ENCODE data around the gene SLC31A1.
A peak's percentile ranks its signal among the peaks of the same experiment; 100 is the strongest.
"Not testable (repeated sequence)": the region's sequence is repeated elsewhere in the genome, so short reads cannot be mapped to it uniquely, and the experiment has no call there.

SLC31A1 gene

GRCh38 chr9:113205861-113206260 lies 15.5 kb upstream of the SLC31A1 start:
- ATAC-seq (no peak), DNase-seq (no peak)
- Mint-ChIP-seq H3K4me1 (no peaks in the 10 kb centered on the region), H3K4me3 (no peak overlapping the region), H3K27me3 (no peaks in the 10 kb centered on the region), H3K9me3 (no peaks in the 10 kb centered on the region), H3K27ac (no peak overlapping the region)

- no peak for ATAC-seq
- no peak for DNase-seq
- peaks cover 7% of the 10 kb centered on the region for H3K4me1 Mint-ChIP-seq
- H3K9me3 Mint-ChIP-seq = no peaks in the 10 kb centered on the region
- no peak overlapping the region for H3K4me3 Mint-ChIP-seq
- no peak overlapping the region for H3K27ac Mint-ChIP-seq
- H3K27me3 Mint-ChIP-seq = no peaks in the 10 kb centered on the region
Measured at GRCh38 chr9:113210815-113211214, 10.5 kb upstream of the SLC31A1 start.

- ATAC-seq (no peak), DNase-seq (no peak)
- H3K27me3 Mint-ChIP-seq = no peaks in the 10 kb centered on the region
- peak overlapping the region; percentile 28 to 74 for H3K27ac Mint-ChIP-seq
- H3K4me3 Mint-ChIP-seq = no peak overlapping the region
- no peaks in the 10 kb centered on the region for H3K9me3 Mint-ChIP-seq
- peaks cover 21% of the 10 kb centered on the region for H3K4me1 Mint-ChIP-seq
Measured at GRCh38 chr9:113215132-113215531, 6.2 kb upstream of the SLC31A1 start.

- ATAC-seq (no peak), DNase-seq (no peak)
- Mint-ChIP-seq H3K27ac (no peak overlapping the region), H3K9me3 (no peaks in the 10 kb centered on the region), H3K4me3 (no peak overlapping the region), H3K27me3 (no peaks in the 10 kb centered on the region), H3K4me1 (peaks cover 24% of the 10 kb centered on the region)
Measured at GRCh38 chr9:113216406-113216805, 4.9 kb upstream of the SLC31A1 start.

GRCh38 chr9:113219186-113219936 lies 2.0 kb upstream of the SLC31A1 start:
- Mint-ChIP-seq H3K9me3 (no peaks in the 10 kb centered on the region), H3K27ac (peak overlapping the region; percentile 12 to 97), H3K4me1 (peaks cover 40% of the 10 kb centered on the region), H3K4me3 (peak overlapping the region; percentile 97 to 99), H3K27me3 (no peaks in the 10 kb centered on the region)
- ATAC-seq (no peak), DNase-seq (no peak)

- Mint-ChIP-seq H3K4me3 (peak overlapping the region; percentile 97 to 99), H3K27ac (peak overlapping the region; percentile 12 to 97), H3K4me1 (peaks cover 37% of the 10 kb centered on the region), H3K27me3 (no peaks in the 10 kb centered on the region), H3K9me3 (no peaks in the 10 kb centered on the region)
- ATAC-seq (peak; percentile 71), DNase-seq (peak; percentile 12 to 61)
Measured at GRCh38 chr9:113219969-113220368, 1.4 kb upstream of the SLC31A1 start.

- H3K27ac Mint-ChIP-seq = peak overlapping the region; percentile 97 to 98
- no peaks in the 10 kb centered on the region for H3K9me3 Mint-ChIP-seq
- ATAC-seq (peak; percentile 28), DNase-seq (peak in 1 of 2 donors; percentile 5)
- peaks cover 33% of the 10 kb centered on the region for H3K4me1 Mint-ChIP-seq
- H3K4me3 Mint-ChIP-seq = peak overlapping the region; percentile 97 to 99
- H3K27me3 Mint-ChIP-seq = no peaks in the 10 kb centered on the region
Measured at GRCh38 chr9:113220467-113221002, 809 bp upstream of the SLC31A1 start.

GRCh38 chr9:113221800-113222481 lies 597 bp downstream of the SLC31A1 start:
- Mint-ChIP-seq H3K27ac (peak overlapping the region; percentile 97 to 98), H3K4me1 (peaks cover 33% of the 10 kb centered on the region), H3K4me3 (peak overlapping the region; percentile 97 to 99), H3K27me3 (no peaks in the 10 kb centered on the region), H3K9me3 (no peaks in the 10 kb centered on the region)
- ATAC-seq (no peak), DNase-seq (no peak)

GRCh38 chr9:113222482-113222841 lies 1.1 kb downstream of the SLC31A1 start:
- Mint-ChIP-seq H3K9me3 (no peaks in the 10 kb centered on the region), H3K27ac (peak overlapping the region in 1 of 2 donors; percentile 67), H3K27me3 (no peaks in the 10 kb centered on the region), H3K4me1 (peaks cover 33% of the 10 kb centered on the region), H3K4me3 (peak overlapping the region; percentile 97 to 99)
- DNase-seq (no peak), ATAC-seq (no peak)

- H3K27me3 Mint-ChIP-seq = no peaks in the 10 kb centered on the region
- no peak overlapping the region for H3K4me3 Mint-ChIP-seq
- DNase-seq (no peak), ATAC-seq (no peak)
- no peak overlapping the region for H3K27ac Mint-ChIP-seq
- no peaks in the 10 kb centered on the region for H3K9me3 Mint-ChIP-seq
- peaks cover 37% of the 10 kb centered on the region for H3K4me1 Mint-ChIP-seq
Measured at GRCh38 chr9:113223963-113224362, 2.6 kb downstream of the SLC31A1 start.

- no peaks in the 10 kb centered on the region for H3K9me3 Mint-ChIP-seq
- H3K4me3 Mint-ChIP-seq = no peak overlapping the region
- DNase-seq = no peak
- ATAC-seq = no peak
- peaks cover 17% of the 10 kb centered on the region for H3K4me1 Mint-ChIP-seq
- no peaks in the 10 kb centered on the region for H3K27me3 Mint-ChIP-seq
- no peak overlapping the region for H3K27ac Mint-ChIP-seq
Measured at GRCh38 chr9:113227436-113227835, 6.1 kb downstream of the SLC31A1 start.

- Mint-ChIP-seq H3K4me1 (peaks cover 17% of the 10 kb centered on the region), H3K4me3 (no peak overlapping the region), H3K27ac (no peak overlapping the region), H3K9me3 (no peaks in the 10 kb centered on the region), H3K27me3 (no peaks in the 10 kb centered on the region)
- no peak for DNase-seq
- no peak for ATAC-seq
Measured at GRCh38 chr9:113228130-113228665, 6.9 kb downstream of the SLC31A1 start.

GRCh38 chr9:113231701-113232100 lies 10.4 kb downstream of the SLC31A1 start:
- no peak for ATAC-seq
- Mint-ChIP-seq H3K27ac (no peak overlapping the region), H3K9me3 (no peaks in the 10 kb centered on the region), H3K27me3 (no peaks in the 10 kb centered on the region), H3K4me1 (peaks cover 19% of the 10 kb centered on the region), H3K4me3 (no peak overlapping the region)
- DNase-seq = no peak

GRCh38 chr9:113235701-113236255 lies 14.4 kb downstream of the SLC31A1 start:
- Mint-ChIP-seq H3K27ac (peak overlapping the region in 1 of 2 donors; percentile 71), H3K4me1 (peaks cover 12% of the 10 kb centered on the region)
- ATAC-seq, DNase-seq, H3K27me3 Mint-ChIP-seq, H3K4me3 Mint-ChIP-seq, H3K9me3 Mint-ChIP-seq: not testable (repeated sequence)

- H3K9me3 Mint-ChIP-seq = no peaks in the 10 kb centered on the region
- H3K4me1 Mint-ChIP-seq = peaks cover 12% of the 10 kb centered on the region
- H3K4me3 Mint-ChIP-seq = no peak overlapping the region
- no peak for ATAC-seq
- H3K27ac Mint-ChIP-seq = no peak overlapping the region
- no peak for DNase-seq
- H3K27me3 Mint-ChIP-seq = no peaks in the 10 kb centered on the region
Measured at GRCh38 chr9:113237026-113237425, 15.7 kb downstream of the SLC31A1 start.
